Sigmoid colon (tissue), 7 donors: Measurements from ENCODE around the gene GRIK5. TPM values are rescaled to one million over a fixed set of nuclear protein-coding genes. Genes with fewer than 3 reads are reported as not detected.
"Not testable (repeated sequence)": the region's sequence is repeated elsewhere in the genome, so short reads cannot be mapped to it uniquely, and the experiment has no call there.

ENCODE experiments used
- DNase-seq: peaks from one replicate; pipeline ENCODE4 v3.0.0-alpha.2; 2019
- H3K27ac ChIP-seq, 4 donors: fragments of 200-600 bp; sonication (generic); one replicate each; pipeline ENCODE4 v1.5.1; 2016 to 2019; ENCODE audit warnings: mild to moderate bottlenecking in 1 of 4
- H3K27me3 ChIP-seq, 3 donors: fragments of 200-600 bp; sonication (generic); one replicate each; pipeline ENCODE4 v1.5.1; 2019; ENCODE audit warnings: mild to moderate bottlenecking in 1 of 3
- H3K36me3 ChIP-seq, 4 donors: fragments of 200-600 bp; sonication (generic); one replicate each; pipeline ENCODE4 v1.5.1; 2016 to 2019
- H3K4me1 ChIP-seq, 4 donors: fragments of 200-600 bp; sonication (generic); one replicate each; pipeline ENCODE4 v1.5.1; 2017 to 2019
- H3K4me3 ChIP-seq, 4 donors: fragments of 200-600 bp; sonication (generic); one replicate each; pipeline ENCODE4 v1.5.1; 2017 to 2019; ENCODE audit warnings: mild to moderate bottlenecking in 2 of 4, moderate library complexity in 1 of 4
- H3K9me3 ChIP-seq, 4 donors: fragments of 200-600 bp in 3 of 4; sonication (generic) in 3 of 4; one replicate each; pipeline versions ENCODE4 v1.5.1 to v1.6.1; 2013 to 2019
- EP300 ChIP-seq, 4 donors: sonication (generic); formaldehyde crosslinking; IDR thresholded peaks; one replicate each; pipeline ENCODE4 v1.6.1; 2017; ENCODE audit warnings: antibody characterized with exemption in 4 of 4
- POLR2A ChIP-seq, 2 donors: fragments of 450-650 bp; IDR thresholded peaks; one replicate each; pipeline ENCODE4 v1.6.1; 2016; ENCODE audit warnings: antibody characterized with exemption in 2 of 2, mild to moderate bottlenecking in 2 of 2, moderate library complexity in 2 of 2
- POLR2AphosphoS5 ChIP-seq, 4 donors: sonication (generic); formaldehyde crosslinking; IDR thresholded peaks; one replicate each; pipeline ENCODE4 v1.6.1; 2017; ENCODE audit warnings: antibody characterized with exemption in 4 of 4
- WGBS, 2 donors: extraction: QIAGEN DNeasy Blood & Tissue Kit; methylation state at CpG; one replicate each; pipeline ENCODE4 v1.1.7; 2013; 5-methylcytosine and 5-hydroxymethylcytosine counted together
- intact Hi-C: fragments of 100-400 bp; cut with DNase I; formaldehyde crosslinking; loops from one replicate; pipeline ENCODE4 v1.15.1; 2023
- polyA plus RNA-seq, 3 donors: library from polyadenylated mRNA; stranded (reverse); fragments of 200-250 nt; gene quantifications; one replicate each; pipeline ENCODE4 v1.2.3, GENCODE V29; 2013
- total RNA-seq, 4 donors: library from RNA; depleted of rRNA; stranded (reverse); fragments of >200 nt; gene quantifications; one replicate each; pipeline ENCODE4 v1.1.0, GENCODE V29; 2016
- TF ChIP-seq, protein P1 (sequence below), 4 experiments: fragments of 450-650 bp in 3 of 4; fragments of 200-600 bp in 1 of 4; IDR thresholded peaks; one replicate each; pipeline ENCODE4 v1.5.1; 2016 to 2019; ENCODE audit warnings: antibody characterized with exemption in 4 of 4, mild to moderate bottlenecking in 3 of 4, moderate library complexity in 2 of 4
- donor health status: healthy with polysubstance abuse.
- donor health status: Bipolar disorder and iron deficiency.
- donor health status: healthy.

Gene GRIK5
- total and polyA plus RNA-seq, 7 donors = under 0.01 to 23.3 (median 10.3) TPM; not detected in 1

DNA sequence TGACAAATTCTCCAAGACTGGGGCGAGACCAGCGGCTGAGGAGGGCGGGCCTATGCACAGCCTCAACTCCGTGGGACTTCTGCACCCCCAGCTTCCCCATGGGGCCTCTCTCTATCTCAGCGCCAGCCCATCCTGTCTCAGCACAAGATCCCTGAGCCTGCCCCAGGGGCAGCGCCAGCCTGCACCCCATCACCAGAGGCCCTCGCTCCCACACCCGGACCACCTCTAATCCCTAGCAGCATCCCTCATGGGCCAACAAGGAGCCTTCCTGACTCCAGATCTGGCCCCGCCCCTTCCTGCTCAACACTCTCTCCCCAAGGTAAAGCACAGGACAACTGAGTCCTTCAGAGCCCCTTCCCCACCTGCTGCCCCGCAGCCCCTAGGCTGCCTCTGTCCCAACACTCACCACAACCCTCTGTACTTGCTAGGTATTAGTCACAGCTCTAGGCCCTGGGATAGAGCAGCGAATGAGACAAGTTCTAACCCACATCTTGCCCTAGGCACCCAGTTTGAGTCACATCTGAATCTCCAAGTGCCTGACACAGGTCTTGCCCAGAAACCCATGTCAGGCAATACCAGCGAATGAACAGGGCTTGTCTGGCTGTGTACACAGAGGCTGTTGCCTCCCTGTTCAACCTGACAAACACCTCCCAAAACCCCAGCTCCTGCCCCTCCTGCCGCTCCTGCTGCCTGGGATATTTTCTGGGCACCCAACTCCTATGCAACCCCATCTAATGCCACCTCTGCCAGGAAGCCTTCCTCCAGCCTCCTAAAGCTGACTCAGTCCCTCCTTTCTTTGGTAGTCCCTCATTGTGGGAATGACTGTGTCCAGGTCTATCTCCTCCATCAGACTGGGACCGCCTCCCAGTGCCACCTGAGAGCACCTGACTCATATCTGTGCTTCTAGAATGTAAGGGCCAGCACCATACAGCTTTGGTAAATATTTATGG lies 18.6 kb downstream of the GRIK5 start:
- Histone ChIP-seq H3K36me3 (peaks cover 6 to 64% (median 15%) of the 10 kb centered on the region in 4 donors), H3K4me3 (no peak overlapping the region), H3K9me3 (no peaks in the 10 kb centered on the region), H3K27ac (no peak overlapping the region), H3K4me1 (peaks cover 0 to 5% (median 0%) of the 10 kb centered on the region in 4 donors), H3K27me3 (no peaks in the 10 kb centered on the region)
- intact Hi-C loops = no loop called here
- no peak for TF ChIP-seq EP300 (IDR thresholded peaks at IDR 0.05)
- 91 to 93% methylated on average over 14 of the region's 14 CpGs for WGBS, 2 donors
- DNase-seq = no peak

DNA sequence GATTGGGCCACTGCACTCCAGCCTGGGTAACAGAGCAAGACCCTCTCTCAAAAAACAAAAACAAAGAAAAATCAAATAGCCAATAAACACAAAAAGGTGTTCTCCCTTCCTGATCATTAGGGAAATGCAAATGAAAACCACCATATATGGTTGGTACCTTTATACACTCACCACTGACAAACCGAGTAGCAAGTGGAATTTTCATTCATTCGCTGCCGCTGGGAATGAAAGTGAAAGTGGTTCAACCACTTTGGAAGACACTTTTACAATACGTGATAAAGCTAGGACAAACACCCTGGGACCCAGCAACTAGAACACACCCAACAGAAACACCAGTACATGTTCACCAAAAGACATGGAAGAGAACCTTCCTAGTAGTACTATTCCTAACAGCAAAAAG lies 21.0 kb downstream of the GRIK5 start:
- WGBS, 2 donors = 9 to 38% methylated on average over 4 of the region's 4 CpGs
- no peaks in the 10 kb centered on the region for H3K27me3 ChIP-seq
- intact Hi-C loops = no loop called here
- peaks cover 0 to 5% (median 0%) of the 10 kb centered on the region in 4 donors for H3K4me1 ChIP-seq
- H3K27ac ChIP-seq = no peak overlapping the region
- peaks cover 0 to 62% (median 8%) of the 10 kb centered on the region in 4 donors for H3K36me3 ChIP-seq
- TF ChIP-seq POLR2AphosphoS5 (IDR thresholded peaks at IDR 0.05) = no peak
- TF ChIP-seq, protein P1, sequence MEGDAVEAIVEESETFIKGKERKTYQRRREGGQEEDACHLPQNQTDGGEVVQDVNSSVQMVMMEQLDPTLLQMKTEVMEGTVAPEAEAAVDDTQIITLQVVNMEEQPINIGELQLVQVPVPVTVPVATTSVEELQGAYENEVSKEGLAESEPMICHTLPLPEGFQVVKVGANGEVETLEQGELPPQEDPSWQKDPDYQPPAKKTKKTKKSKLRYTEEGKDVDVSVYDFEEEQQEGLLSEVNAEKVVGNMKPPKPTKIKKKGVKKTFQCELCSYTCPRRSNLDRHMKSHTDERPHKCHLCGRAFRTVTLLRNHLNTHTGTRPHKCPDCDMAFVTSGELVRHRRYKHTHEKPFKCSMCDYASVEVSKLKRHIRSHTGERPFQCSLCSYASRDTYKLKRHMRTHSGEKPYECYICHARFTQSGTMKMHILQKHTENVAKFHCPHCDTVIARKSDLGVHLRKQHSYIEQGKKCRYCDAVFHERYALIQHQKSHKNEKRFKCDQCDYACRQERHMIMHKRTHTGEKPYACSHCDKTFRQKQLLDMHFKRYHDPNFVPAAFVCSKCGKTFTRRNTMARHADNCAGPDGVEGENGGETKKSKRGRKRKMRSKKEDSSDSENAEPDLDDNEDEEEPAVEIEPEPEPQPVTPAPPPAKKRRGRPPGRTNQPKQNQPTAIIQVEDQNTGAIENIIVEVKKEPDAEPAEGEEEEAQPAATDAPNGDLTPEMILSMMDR (IDR thresholded peaks at IDR 0.05) = no peak
- TF ChIP-seq POLR2A (IDR thresholded peaks at IDR 0.05) = no peak
- no peak for TF ChIP-seq EP300 (IDR thresholded peaks at IDR 0.05)
- DNase-seq = no peak
- H3K9me3 ChIP-seq = no peaks in the 10 kb centered on the region
- H3K4me3 ChIP-seq = no peak overlapping the region

DNA sequence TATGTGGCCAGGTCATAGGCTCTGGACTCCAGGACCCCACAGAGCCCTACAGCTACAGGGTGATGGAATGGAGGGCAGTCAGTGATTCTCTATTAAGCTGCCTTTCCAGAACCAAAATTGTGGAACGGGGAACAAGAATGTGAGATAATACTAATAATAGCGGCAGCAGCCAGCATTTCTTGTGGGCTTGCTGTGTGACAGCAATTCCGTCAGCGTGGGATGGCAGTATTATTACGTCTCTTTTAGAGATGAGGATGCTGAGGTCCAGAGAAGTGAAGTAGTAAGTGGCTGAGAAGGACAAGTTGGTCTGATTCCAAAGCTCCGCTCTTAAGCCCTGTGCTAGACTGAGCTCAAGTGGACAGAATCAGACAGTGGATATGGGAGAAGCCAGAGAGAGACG lies 24.4 kb downstream of the GRIK5 start:
- Histone ChIP-seq H3K36me3 (peaks cover 5 to 74% (median 13%) of the 10 kb centered on the region in 4 donors), H3K4me3 (no peak overlapping the region), H3K4me1 (peaks cover 0 to 5% (median 0%) of the 10 kb centered on the region in 4 donors), H3K27me3 (no peaks in the 10 kb centered on the region), H3K27ac (no peak overlapping the region), H3K9me3 (no peaks in the 10 kb centered on the region)
- WGBS, 2 donors = 86 to 93% methylated on average over 7 of the region's 7 CpGs
- intact Hi-C loops = no loop called here
- DNase-seq = no peak
- TF ChIP-seq POLR2A (IDR thresholded peaks at IDR 0.05) (no peak), EP300 (IDR thresholded peaks at IDR 0.05) (no peak), POLR2AphosphoS5 (IDR thresholded peaks at IDR 0.05) (no peak)
- TF ChIP-seq, protein P1 (IDR thresholded peaks at IDR 0.05) = no peak

DNA sequence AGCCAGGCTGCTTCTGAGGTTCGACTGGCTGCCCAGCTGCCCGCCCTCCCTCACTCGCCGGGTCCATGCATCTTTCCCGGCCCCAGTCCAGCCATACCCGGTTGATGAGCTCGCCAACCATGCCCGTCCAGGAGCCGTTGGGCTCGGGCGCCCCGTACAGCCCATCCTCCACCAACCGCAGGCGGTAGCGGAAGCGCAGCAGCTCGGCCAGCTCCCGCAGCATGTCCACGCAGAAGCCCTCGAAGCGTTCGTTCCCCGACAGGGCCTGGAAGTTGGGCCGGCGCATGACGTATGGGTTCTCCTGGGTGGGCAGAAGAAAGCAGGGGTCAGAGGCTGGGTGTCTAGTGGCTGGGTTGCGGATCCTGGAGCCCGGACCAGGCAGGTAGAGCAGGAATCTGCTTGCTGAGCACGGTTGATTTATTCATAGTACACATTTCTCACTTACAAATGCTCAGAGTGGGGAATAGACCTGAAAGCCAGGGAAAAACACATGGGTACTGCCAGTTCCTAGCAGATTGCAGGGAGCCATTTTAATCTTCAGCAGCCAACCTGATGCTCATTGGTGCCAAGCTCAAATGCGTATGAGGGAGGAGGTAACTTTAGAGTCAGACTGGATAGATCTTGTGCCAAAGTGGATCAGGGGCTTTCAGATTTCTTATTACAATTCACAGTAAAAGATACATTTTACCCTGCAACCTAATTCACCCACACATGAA lies 27.4 kb downstream of the GRIK5 start:
- intact Hi-C loops = no loop called here
- H3K36me3 ChIP-seq = peaks cover 10 to 73% (median 13%) of the 10 kb centered on the region in 4 donors

DNA sequence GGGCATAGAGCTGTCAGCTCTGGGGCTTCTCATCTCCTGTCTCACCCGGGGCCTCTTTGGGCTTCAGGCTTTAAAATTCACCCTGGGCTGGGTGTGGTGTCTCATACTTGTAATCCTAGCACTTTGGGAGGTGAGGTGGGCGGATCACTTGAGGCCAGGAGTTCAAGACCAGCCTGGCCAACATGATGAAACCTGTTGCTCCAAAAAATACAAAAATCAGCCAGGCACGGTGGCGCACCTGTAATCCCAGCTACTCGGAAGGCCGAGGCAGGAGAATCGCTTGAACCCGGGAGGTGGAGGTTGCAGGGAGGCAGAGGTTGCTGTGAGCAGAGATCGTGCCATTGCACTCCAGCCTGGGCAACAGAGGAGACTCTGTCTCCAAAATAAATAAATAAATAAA lies 29.5 kb downstream of the GRIK5 start:
- intact Hi-C loops, H3K27me3 ChIP-seq, H3K4me1 ChIP-seq, DNase-seq, H3K9me3 ChIP-seq, H3K4me3 ChIP-seq, H3K27ac ChIP-seq: not testable (repeated sequence)
- peaks cover 10 to 70% (median 13%) of the 10 kb centered on the region in 4 donors for H3K36me3 ChIP-seq
- WGBS, 2 donors = 91 to 94% methylated on average over 9 of the region's 9 CpGs

More for the DNA sequence above, 27.4 kb downstream of the GRIK5 start:
- no peaks in the 10 kb centered on the region for H3K27me3 ChIP-seq
- peaks cover 0 to 7% (median 2%) of the 10 kb centered on the region in 4 donors for H3K4me1 ChIP-seq
- H3K9me3 ChIP-seq = no peaks in the 10 kb centered on the region
- TF ChIP-seq, protein P1 (IDR thresholded peaks at IDR 0.05) = no peak
- no peak for TF ChIP-seq EP300 (IDR thresholded peaks at IDR 0.05)
- no peak for DNase-seq
- WGBS, 2 donors = 91 to 93% methylated on average over 30 of the region's 30 CpGs
- H3K27ac ChIP-seq = no peak overlapping the region
- H3K4me3 ChIP-seq = no peak overlapping the region
